GM12892 (cell line): Measurements from ENCODE around the gene TMEM8B. TPM values are rescaled to one million over a fixed set of nuclear protein-coding genes. Genes with fewer than 3 reads are reported as not detected.
A peak's percentile ranks its signal among the peaks of the same experiment; 100 is the strongest.

Source experiments
- DNase-seq: peaks from one replicate; pipeline ENCODE4 v3.0.0; 2011; ENCODE audit not compliant: insufficient read length
- FAIRE-seq: peaks from 2 replicates; lab custom pipeline; 2011; peaks lifted over from hg19 to GRCh38; lab: Jason Lieb, UNC
- POLR2A ChIP-seq: IDR thresholded peaks from 2 replicates; pipeline ENCODE4 v1.6.1; 2011; ENCODE audit warnings: low read depth, low read length, control low read depth
- POLR2AphosphoS5 ChIP-seq: IDR thresholded peaks from 2 replicates; pipeline ENCODE4 v1.6.1; 2011; ENCODE audit warnings: low read depth, low read length, control low read depth
- TAF1 ChIP-seq: IDR thresholded peaks from 2 replicates; pipeline ENCODE4 v1.6.1; 2011; ENCODE audit warnings: low read depth, mild to moderate bottlenecking, control low read depth, low read length, borderline replicate concordance
- polyA plus RNA-seq: library from polyadenylated mRNA; unstranded; fragments of >200 nt; gene quantifications from one replicate; pipeline ENCODE4 v1.2.1, GENCODE V29; 2012; ENCODE audit warnings: missing spikeins, inconsistent platforms; ENCODE audit not compliant: missing spikeins

Gene TMEM8B
- polyA plus RNA-seq: 4.0 TPM

DNA sequence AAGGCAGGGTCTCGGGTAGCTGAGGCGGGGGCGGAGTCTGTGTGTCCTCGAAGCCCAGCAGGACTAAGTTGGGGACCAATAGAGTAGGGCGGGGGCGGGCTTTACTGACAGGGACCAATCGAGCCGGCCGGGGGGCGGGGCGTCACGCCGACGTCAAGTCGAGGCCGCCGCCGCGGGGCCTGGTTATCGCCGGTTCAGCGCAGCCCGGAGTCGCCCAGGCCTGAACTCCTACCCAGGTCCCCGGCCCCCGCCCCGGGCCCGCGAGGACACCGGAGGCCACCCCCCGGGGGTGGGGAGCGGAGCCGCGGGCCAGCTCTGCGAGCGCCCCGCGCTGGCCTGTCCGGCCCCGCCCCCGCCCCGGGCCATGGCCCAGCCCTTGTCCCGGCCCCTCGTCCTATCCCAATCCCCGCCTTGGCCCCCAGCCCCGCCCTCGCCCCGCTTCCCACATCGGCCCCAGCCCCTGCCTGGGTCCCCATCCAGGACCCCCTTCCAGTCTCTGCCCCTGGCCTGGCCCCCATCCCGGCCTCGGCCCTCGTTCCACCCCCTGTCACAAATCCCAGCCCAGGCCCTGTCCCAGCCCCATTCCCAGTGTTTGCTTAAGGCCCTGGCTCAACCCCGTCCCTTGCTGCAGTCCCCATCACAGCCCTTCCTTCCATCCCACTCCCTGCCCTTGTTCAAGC lies at the start of gene TMEM8B:
Gene TMEM8B, plus strand, starts transcription at position 145 of the 680 bp plus-strand sequence. Its CDS starts 220 bp downstream, at position 365.
- FAIRE-seq: peak; percentile 89
- DNase-seq: peak; percentile 97
- no peak for TF ChIP-seq TAF1
- TF ChIP-seq POLR2A: no peak

DNA sequence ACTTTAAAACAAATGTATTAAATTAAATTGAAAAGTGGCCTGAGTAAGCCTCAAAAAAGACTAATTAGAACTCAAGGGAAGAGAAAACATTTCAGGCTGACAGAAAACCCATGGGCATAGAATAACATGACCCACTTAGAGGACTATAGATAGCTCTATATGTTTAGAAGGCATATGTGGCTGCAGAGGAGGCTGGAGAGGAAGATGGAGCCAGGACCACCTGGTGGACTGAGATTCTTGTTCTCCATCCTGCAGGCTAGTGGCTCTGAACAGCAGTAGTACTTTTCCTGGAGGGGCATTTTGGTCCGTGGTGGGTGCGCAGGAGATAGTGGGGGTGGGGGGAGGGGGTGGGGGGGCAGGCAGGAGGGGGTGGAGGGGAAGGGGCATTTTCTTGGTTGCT lies 48.0 kb upstream of the TMEM8B start:
- DNase-seq (no peak), FAIRE-seq (no peak)
- TF ChIP-seq POLR2A (no peak), TAF1 (no peak), POLR2AphosphoS5 (no peak)

DNA sequence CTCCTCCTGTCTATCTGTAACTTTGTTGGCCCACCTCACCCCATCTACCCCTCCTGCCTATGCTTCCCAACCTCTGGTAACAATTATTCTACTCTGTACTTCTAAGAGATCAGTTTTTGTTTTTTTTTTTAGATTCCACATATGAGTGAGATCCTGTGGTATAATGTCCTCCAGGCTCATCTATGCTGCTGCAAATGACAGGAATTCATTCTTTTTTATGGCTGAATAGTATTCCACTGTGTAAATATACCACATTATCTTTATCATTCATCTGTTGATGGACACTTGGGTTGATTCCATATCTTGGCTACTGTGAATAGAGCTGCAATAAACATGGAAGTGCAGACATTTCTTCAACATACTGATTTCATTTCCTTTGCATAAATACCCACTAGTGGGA lies 45.6 kb upstream of the TMEM8B start:
- FAIRE-seq (no peak), DNase-seq (no peak)
- TF ChIP-seq POLR2A (no peak), TAF1 (no peak), POLR2AphosphoS5 (no peak)

DNA sequence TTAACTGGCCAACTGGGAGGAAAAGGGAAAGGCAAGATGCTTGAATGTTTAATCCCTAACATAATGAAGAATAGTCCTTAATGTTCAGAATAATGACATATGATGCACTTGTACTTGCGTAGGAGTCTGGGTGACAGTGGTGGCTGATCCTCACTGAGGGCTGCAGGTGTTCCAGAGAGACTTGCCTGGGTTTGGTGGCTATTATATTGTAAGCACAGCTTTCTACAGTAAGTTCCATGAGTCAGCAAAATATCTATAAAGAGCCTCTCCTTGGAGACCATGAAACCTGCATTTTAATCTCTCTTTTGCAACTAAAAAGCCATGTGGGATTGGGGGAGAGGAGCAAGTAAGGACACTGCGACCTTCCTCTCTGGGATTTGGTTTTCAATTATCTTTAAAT lies 39.5 kb upstream of the TMEM8B start:
- FAIRE-seq (no peak), DNase-seq (no peak)
- TF ChIP-seq TAF1 (no peak), POLR2A (no peak), POLR2AphosphoS5 (no peak)

DNA sequence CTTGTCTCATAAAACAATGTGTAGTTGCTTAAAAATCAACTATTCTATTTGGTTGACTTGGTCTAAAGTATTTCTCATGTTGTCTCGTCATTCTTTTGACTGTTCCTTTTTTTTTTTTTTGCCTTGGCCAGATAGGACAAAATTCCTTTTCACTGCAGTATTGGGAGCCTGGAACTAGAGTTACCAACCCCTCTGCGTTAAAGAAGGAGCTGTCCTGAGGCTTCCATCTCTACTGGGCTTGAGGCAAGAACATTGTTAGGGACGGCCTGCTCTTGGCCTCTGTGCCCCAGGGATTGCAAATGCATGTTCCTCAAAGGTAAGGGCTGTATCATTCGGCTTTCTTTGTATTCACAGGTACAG lies 39.0 kb upstream of the TMEM8B start:
- no peak for TF ChIP-seq TAF1
- no peak for TF ChIP-seq POLR2A
- no peak for TF ChIP-seq POLR2AphosphoS5
- no peak for DNase-seq
- no peak for FAIRE-seq

DNA sequence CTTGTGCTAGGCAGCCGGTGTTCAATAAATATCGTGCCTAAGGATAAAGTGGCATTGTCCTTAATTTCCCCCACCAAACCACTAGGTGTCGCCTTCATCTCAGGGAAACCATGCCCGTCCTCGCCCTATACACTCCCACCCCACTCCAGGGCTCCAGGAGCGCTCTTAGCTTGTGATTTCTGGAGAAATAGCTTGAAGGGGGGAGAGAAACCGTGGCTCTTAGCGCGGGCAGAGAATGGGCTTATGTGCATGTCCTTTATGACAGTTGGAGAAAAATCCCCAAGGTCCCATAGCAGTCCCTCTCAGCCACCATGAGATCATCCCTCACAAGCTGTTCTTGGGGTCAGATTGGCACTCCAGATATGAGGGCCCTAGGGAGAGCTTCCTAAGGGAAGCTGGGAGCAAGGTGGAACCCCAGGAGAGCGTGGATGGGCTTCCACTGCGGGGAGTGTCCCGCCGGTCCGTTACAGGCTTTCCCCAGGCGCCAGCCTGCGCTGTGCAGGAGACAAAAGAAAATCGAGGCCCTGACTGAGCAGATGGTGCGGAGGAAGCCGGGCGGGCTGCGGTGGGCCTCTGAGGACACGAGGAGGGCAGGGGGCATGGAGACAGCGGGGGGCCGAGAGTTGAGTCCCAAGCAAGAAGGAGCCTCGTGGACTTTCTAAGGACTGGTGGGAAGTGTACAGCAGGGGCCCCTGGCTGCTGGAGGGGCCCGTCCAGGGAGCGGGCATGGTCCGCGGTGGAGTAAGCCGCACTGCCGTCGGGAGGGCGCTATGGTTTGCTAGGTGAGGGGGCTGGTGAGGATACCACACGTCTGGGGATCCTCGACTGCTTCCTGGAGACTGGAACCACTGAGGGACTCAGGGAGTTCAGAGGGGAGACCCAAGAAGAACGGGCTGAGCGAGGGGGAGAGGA lies 38.4 kb upstream of the TMEM8B start:
- TF ChIP-seq POLR2AphosphoS5 (no peak), POLR2A (no peak), TAF1 (no peak)
- FAIRE-seq (peak; percentile 98), DNase-seq (peak; percentile 69)

DNA sequence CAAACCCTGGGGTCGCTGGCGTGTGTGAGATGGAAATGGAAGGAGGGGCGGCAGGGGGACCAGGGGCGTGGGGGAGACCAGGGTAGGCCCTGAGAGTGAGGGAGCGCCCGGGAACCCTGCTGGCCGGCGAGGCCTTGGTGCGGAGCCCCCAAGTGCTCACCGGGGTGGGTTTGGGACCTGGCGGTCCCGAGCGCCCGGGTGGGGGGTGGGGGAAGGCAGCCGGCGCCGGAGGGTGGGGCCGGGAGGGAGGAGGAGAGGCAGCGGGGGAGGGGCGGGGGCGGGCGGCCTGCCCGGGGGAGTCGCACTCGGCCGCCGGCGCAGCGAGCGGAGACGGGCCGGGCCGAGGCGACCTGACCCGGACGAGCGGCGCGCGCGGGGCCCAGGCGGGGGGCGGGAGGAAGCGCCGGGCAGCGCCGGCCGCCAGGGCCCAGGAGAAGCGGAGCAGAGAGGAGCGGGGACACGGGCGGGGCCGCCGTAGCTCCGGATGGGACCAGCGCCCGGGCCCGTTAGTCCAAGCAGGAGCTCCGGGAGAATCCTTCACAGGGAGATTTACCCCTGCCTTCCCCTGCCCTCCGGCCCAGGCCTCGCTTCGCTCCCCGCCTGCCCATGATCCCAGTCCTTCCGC lies 37.6 kb upstream of the TMEM8B start, which contains the start of gene NPR2:
Gene NPR2, plus strand, starts transcription at position 295 of the 625 bp plus-strand sequence. CDS start 818 bp downstream, outside the sequence.
- no peak for TF ChIP-seq TAF1
- no peak for TF ChIP-seq POLR2AphosphoS5
- TF ChIP-seq POLR2A: no peak
- FAIRE-seq: no peak
- no peak for DNase-seq

DNA sequence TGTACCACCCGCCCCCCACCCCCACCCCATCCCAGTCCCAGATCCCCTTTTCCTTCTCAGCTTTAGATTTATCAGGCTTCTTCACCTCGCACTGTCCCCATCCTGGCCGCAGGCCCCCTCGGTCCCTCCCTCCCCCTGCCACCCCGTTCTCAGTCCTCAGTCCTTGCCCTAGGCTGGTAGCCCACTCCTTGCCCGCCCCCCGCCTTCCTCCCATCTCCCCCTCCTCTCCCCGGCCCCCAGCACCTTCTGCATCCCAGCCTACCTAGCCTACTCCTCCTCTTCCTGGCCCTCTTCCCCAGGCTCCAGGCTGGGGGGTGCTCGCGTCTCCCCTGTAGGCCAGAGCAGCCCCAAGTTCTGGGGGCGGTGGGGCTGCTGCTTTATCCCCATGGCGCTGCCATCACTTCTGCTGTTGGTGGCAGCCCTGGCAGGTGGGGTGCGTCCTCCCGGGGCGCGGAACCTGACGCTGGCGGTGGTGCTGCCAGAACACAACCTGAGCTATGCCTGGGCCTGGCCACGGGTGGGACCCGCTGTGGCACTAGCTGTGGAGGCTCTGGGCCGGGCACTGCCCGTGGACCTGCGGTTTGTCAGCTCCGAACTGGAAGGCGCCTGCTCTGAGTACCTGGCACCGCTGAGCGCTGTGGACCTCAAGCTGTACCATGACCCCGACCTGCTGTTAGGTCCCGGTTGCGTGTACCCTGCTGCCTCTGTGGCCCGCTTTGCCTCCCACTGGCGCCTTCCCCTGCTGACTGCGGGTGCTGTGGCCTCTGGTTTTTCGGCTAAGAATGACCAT lies 36.8 kb upstream of the TMEM8B start:
- FAIRE-seq: no peak
- TF ChIP-seq POLR2AphosphoS5 (no peak), TAF1 (no peak), POLR2A (no peak)
- DNase-seq: no peak

DNA sequence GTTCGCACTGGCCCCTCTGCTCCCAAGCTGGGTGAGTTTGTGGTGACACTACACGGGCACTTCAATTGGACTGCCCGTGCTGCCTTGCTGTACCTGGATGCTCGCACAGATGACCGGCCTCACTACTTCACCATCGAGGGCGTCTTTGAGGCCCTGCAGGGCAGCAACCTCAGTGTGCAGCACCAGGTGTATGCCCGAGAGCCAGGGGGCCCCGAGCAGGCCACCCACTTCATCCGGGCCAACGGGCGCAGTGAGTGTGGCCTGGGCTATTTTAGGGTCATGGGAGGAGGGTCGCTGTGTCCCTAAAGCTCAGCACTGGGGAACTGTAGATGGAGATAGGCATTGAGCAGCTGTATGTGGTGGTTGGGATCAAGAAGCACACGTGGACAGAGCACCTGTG lies 36.2 kb upstream of the TMEM8B start:
- FAIRE-seq (no peak), DNase-seq (no peak)
- TF ChIP-seq POLR2A: no peak
- no peak for TF ChIP-seq POLR2AphosphoS5
- no peak for TF ChIP-seq TAF1

- FAIRE-seq: no peak
- TF ChIP-seq POLR2A (no peak), TAF1 (no peak)
- DNase-seq: no peak
Measured at GRCh38 chr9:35793461-35793860, 35.6 kb upstream of the TMEM8B start.

DNA sequence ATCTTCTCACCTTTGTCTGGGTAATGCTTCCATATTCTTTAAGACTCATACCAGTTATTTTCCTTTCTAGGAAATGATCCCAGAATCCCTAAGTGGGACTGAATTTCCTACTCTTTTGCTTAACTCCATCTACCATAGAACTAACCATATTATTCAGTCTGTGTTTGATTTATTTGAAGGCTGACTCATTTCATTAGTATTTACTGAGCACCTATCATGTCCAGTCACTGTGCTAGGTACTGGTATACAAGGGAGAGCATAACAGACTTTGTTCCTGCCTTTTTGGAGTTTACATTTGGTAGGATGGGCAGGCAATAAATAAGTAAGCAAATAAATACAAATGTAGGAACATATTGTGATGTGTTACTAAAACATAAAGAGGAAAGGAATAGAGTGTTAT lies 33.3 kb upstream of the TMEM8B start:
- TF ChIP-seq TAF1: no peak
- no peak for TF ChIP-seq POLR2AphosphoS5
- no peak for TF ChIP-seq POLR2A
- no peak for DNase-seq
- no peak for FAIRE-seq
